GM06990 (cell line): Measurements from ENCODE around the gene CLEC4F.

Source experiments
- DNase-seq: peaks from one replicate; pipeline ENCODE4 v3.0.0-alpha.2; 2011; ENCODE audit not compliant: insufficient read length; ENCODE audit errors: extremely low read depth
- H3K27me3 ChIP-seq: replicated peaks from 2 replicates; pipeline ENCODE4 v1.6.0; 2011; ENCODE audit warnings: low read length; ENCODE audit not compliant: control insufficient read depth, insufficient read depth
- H3K36me3 ChIP-seq: 2 replicates; pipeline ENCODE4 v1.5.1; 2011; ENCODE audit warnings: low read length; ENCODE audit not compliant: control insufficient read depth, insufficient read depth
- H3K4me3 ChIP-seq: replicated peaks from 2 replicates; pipeline ENCODE4 v1.5.1; 2011; ENCODE audit warnings: low read depth, mild to moderate bottlenecking, control low read depth, low read length
- TF ChIP-seq, protein P1 (sequence below): IDR thresholded peaks from 2 replicates; pipeline ENCODE4 v1.5.1; 2011; ENCODE audit warnings: low read length, control low read depth, mild to moderate bottlenecking, inconsistent platforms; ENCODE audit not compliant: insufficient read depth, poor library complexity, severe bottlenecking

Gene CLEC4F

DNA sequence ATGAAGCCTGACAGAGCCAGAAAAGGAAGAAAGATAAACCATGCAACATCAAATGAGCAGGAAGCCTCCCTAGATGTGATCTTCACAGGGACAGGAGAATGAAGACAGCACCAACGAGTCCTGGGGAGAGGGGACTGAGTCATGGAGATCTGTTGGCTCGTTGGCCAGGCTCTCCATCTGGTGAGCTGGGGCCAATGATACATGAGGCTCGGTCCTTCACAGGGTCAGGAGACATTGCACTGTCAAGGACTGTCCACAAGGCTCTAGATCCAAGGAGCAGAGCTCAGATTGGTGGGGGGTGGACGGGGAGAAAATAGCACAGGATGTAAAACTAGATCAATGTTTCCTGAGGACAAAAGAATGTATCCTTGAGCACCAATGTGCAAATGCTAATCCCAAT is 14.5 kb upstream of the CLEC4F start:
- no peak overlapping the region for H3K4me3 ChIP-seq
- H3K27me3 ChIP-seq, result peaks cover 2% of the 10 kb centered on the region; the same call in 1 of the 2 replicates
- TF ChIP-seq, protein P1, sequence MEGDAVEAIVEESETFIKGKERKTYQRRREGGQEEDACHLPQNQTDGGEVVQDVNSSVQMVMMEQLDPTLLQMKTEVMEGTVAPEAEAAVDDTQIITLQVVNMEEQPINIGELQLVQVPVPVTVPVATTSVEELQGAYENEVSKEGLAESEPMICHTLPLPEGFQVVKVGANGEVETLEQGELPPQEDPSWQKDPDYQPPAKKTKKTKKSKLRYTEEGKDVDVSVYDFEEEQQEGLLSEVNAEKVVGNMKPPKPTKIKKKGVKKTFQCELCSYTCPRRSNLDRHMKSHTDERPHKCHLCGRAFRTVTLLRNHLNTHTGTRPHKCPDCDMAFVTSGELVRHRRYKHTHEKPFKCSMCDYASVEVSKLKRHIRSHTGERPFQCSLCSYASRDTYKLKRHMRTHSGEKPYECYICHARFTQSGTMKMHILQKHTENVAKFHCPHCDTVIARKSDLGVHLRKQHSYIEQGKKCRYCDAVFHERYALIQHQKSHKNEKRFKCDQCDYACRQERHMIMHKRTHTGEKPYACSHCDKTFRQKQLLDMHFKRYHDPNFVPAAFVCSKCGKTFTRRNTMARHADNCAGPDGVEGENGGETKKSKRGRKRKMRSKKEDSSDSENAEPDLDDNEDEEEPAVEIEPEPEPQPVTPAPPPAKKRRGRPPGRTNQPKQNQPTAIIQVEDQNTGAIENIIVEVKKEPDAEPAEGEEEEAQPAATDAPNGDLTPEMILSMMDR, result no peak
- DNase-seq, result no peak
- no peaks in the 10 kb centered on the region for H3K36me3 ChIP-seq

DNA sequence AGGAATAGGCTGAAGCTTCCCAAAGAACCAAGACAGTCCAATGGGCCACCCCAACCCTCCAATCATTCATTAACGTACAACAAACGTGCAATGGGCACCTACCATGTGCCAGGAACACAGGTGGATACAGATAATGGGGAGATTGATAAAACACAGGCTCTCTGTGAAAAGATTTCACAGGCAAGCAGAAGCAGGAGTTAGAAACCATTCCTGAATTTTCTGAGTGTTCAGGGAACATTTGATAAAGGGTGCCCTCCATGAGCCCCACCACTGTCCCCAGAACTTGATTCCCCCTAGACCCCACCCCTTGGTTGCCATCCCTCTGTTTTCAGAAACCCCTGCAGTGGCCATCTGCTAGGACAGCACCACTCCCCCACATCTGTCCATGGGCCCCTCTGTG is 13.7 kb upstream of the CLEC4F start:
- DNase-seq, result no peak
- Histone ChIP-seq H3K27me3 (peaks cover 2% of the 10 kb centered on the region), H3K36me3 (no peaks in the 10 kb centered on the region), H3K4me3 (no peak overlapping the region)
- TF ChIP-seq, protein P1, result no peak

DNA sequence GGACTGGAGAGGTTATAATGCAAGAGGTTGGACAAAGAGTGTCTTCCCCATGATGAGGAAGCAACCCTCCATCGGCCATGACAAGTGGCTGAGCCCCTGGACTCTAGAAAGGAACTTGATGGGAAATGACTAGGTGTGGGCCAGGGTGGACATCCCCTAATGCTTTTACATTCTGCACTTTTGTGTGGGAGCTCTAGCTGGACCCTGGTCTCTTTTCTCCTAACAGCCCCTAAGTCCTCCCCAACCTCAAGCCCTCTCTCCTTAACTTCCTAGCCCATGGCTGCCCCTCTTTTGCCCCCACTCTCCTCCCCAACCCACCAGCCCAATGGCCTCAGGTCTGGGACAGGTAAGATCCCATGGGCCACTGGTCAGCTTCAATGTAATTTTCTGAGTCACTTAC is 12.8 kb upstream of the CLEC4F start:
- Histone ChIP-seq H3K36me3 (no peaks in the 10 kb centered on the region), H3K4me3 (no peak overlapping the region), H3K27me3 (peaks cover 2% of the 10 kb centered on the region)
- TF ChIP-seq, protein P1, result no peak
- no peak for DNase-seq

DNA sequence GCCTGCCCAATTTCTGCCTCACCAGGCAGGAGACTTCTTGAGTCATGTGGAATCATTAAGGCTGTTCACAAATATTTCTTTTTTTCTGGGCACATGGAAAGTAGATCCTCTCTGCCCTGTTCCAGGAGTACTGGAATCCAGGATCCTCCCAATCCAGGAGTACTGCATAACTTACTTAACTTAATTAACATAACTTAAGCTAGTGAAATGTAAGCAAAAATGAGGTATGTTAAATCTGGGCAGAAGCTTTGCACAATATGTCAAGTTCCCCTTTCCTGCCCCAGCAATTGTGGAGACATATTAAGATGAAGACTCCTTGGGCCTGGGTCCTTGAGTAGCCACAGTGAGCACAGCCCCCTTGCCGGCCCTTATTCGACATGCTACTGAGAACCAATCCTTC is 12.0 kb upstream of the CLEC4F start:
- TF ChIP-seq, protein P1, result no peak
- Histone ChIP-seq H3K4me3 (no peak overlapping the region), H3K27me3 (peaks cover 2% of the 10 kb centered on the region), H3K36me3 (no peaks in the 10 kb centered on the region)
- no peak for DNase-seq

DNA sequence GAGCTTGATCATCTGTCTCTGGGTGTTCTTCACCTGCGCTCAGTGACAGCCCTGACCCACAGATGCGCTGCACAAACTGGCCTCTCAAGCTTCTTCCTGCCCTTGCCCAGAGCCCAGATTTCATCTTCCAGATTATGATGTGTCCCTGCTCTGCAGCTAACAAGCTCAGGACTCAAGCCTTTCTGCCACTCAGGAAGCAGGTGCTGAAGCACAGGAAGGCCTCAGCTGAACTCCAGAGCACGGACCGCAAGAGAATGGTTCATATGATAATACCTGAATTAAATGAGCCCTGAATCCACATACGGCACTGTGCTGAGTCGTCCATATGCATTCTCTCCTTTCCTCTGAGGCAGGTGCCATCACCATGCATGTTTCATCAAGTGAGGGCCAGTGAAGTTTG is 11.5 kb upstream of the CLEC4F start:
- DNase-seq, result no peak
- H3K4me3 ChIP-seq, result no peak overlapping the region
- peaks cover 2% of the 10 kb centered on the region for H3K27me3 ChIP-seq
- no peaks in the 10 kb centered on the region for H3K36me3 ChIP-seq
- TF ChIP-seq, protein P1, result no peak

DNA sequence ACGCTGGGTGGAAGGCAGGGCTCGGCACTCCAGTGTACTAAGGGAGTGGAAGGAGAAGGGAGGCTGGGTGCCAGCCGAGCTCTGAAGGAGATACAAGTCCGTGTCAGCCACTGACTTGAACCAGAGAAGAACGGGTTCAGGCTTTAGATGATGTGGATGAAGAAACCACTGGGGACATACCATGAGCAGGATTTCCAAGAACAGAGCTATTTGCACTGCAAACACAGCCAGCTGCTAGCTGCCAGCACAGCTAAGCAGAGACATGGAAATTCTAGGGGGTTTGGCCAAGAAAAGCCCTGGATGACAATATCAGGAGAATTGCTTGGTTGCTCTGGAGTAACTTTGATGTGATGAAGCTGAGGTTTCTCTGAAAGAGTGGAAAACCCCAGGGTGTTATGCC is 10.0 kb upstream of the CLEC4F start:
- DNase-seq, result no peak
- no peak overlapping the region for H3K4me3 ChIP-seq
- no peaks in the 10 kb centered on the region for H3K36me3 ChIP-seq
- H3K27me3 ChIP-seq, result peaks cover 2% of the 10 kb centered on the region
- TF ChIP-seq, protein P1, result no peak
